HG03066 (cell line): ENCODE measurements around the gene KLHL2.
A peak's percentile ranks its signal among the peaks of the same experiment; 100 is the strongest.
"Not testable (repeated sequence)": the region's sequence is repeated elsewhere in the genome, so short reads cannot be mapped to it uniquely, and the experiment has no call there.

ENCODE experiments used
- ATAC-seq: cut with Tn5 transposase; IDR thresholded peaks from one replicate; pipeline ENCODE4 v1.9.1; 2021; ENCODE audit warnings: low read depth; ENCODE audit not compliant: unreplicated experiment

Gene KLHL2

GRCh38 chr4:165207431-165208220, at the start of gene KLHL2:
KLHL2 (plus strand) TSS chr4:165207561; CDS start chr4:165207877, 316 bp downstream.
- ATAC-seq = peak; percentile 82

- no peak for ATAC-seq
Measured at GRCh38 chr4:165158762-165159161, 48.6 kb upstream of the KLHL2 start.

- ATAC-seq = no peak
Measured at GRCh38 chr4:165164257-165164656, 43.1 kb upstream of the KLHL2 start.

GRCh38 chr4:165166872-165167271, 40.5 kb upstream of the KLHL2 start:
- not testable (repeated sequence) for ATAC-seq

GRCh38 chr4:165167650-165168049, 39.7 kb upstream of the KLHL2 start:
- no peak for ATAC-seq

GRCh38 chr4:165170819-165171218, 36.5 kb upstream of the KLHL2 start:
- no peak for ATAC-seq

- not testable (repeated sequence) for ATAC-seq
Measured at GRCh38 chr4:165175470-165175869, 31.9 kb upstream of the KLHL2 start.

GRCh38 chr4:165175879-165176278, 31.5 kb upstream of the KLHL2 start:
- ATAC-seq = no peak

GRCh38 chr4:165177725-165178666, 29.4 kb upstream of the KLHL2 start:
- no peak for ATAC-seq

- no peak for ATAC-seq
Measured at GRCh38 chr4:165184220-165184619, 23.1 kb upstream of the KLHL2 start.

GRCh38 chr4:165184998-165185397, 22.4 kb upstream of the KLHL2 start:
- not testable (repeated sequence) for ATAC-seq

- ATAC-seq = no peak
Measured at GRCh38 chr4:165185448-165185847, 21.9 kb upstream of the KLHL2 start.

GRCh38 chr4:165190591-165191347, 16.6 kb upstream of the KLHL2 start:
- ATAC-seq = no peak

- ATAC-seq = no peak
Measured at GRCh38 chr4:165191348-165191656, 16.1 kb upstream of the KLHL2 start.

GRCh38 chr4:165191814-165192499, 15.4 kb upstream of the KLHL2 start:
- no peak for ATAC-seq

GRCh38 chr4:165192500-165192898, 14.9 kb upstream of the KLHL2 start:
- no peak for ATAC-seq

- ATAC-seq = no peak
Measured at GRCh38 chr4:165192956-165193355, 14.4 kb upstream of the KLHL2 start.

- no peak for ATAC-seq
Measured at GRCh38 chr4:165194368-165194767, 13.0 kb upstream of the KLHL2 start.

GRCh38 chr4:165198329-165198728, 9.0 kb upstream of the KLHL2 start:
- no peak for ATAC-seq

GRCh38 chr4:165199286-165199685, 8.1 kb upstream of the KLHL2 start:
- no peak for ATAC-seq
